Uterus (tissue), 4 donors: ENCODE results near the gene AUH. TPM values are rescaled to one million over a fixed set of nuclear protein-coding genes. Genes with fewer than 3 reads are reported as not detected.

Experiments used
- DNase-seq, 2 donors: peaks; one replicate each; pipeline ENCODE4 v3.0.0-alpha.2; 2019 to 2020
- H3K27ac ChIP-seq, 2 donors: fragments of 200-600 bp; sonication (generic); 1 replicate in 1 of 2; 2 replicates in 1 of 2; pipeline ENCODE4 v1.5.1; 2016 to 2018
- H3K27me3 ChIP-seq, 2 donors: fragments of 200-600 bp; sonication (generic); one replicate each; pipeline ENCODE4 v1.5.1; 2018 to 2019; ENCODE audit warnings: control low read depth in 1 of 2
- H3K36me3 ChIP-seq, 2 donors: fragments of 200-600 bp; sonication (generic); one replicate each; pipeline ENCODE4 v1.5.1; 2019; ENCODE audit warnings: control low read depth in 1 of 2
- H3K4me1 ChIP-seq, 2 donors: fragments of 200-600 bp; sonication (generic); one replicate each; pipeline ENCODE4 v1.5.1; 2018 to 2019; ENCODE audit warnings: control low read depth in 1 of 2
- H3K4me3 ChIP-seq, 2 donors: fragments of 200-600 bp; sonication (generic); 1 replicate in 1 of 2; 2 replicates in 1 of 2; pipeline ENCODE4 v1.5.1; 2018 to 2019; ENCODE audit warnings: mild to moderate bottlenecking in 1 of 2
- H3K9me3 ChIP-seq, 2 donors: fragments of 200-600 bp; sonication (generic); one replicate each; pipeline ENCODE4 v1.5.1; 2019; ENCODE audit warnings: control low read depth in 1 of 2
- CTCF ChIP-seq, 4 experiments: fragments of 200-600 bp in 2 of 4; fragments of 450-650 bp in 2 of 4; sonication (generic) in 2 of 4; IDR thresholded peaks; one replicate each; pipeline ENCODE4 v1.5.1; 2016 to 2019; ENCODE audit warnings: antibody characterized with exemption in 4 of 4, mild to moderate bottlenecking in 2 of 4, moderate library complexity in 1 of 4
- POLR2A ChIP-seq, 2 donors: fragments of 450-650 bp; IDR thresholded peaks; one replicate each; pipeline ENCODE4 v1.6.1; 2016; ENCODE audit warnings: antibody characterized with exemption in 2 of 2, mild to moderate bottlenecking in 1 of 2, moderate library complexity in 1 of 2
- intact Hi-C: fragments of 100-400 bp; cut with DNase I; formaldehyde crosslinking; loops from one replicate; pipeline ENCODE4 v1.15.1; 2023; ENCODE audit warnings: low total_unique reads
- total RNA-seq, 4 donors: library from RNA; depleted of rRNA in 3 of 4; stranded (reverse); fragments of >200 nt in 3 of 4; gene quantifications; one replicate each; pipeline versions ENCODE4 v1.1.0 to v1.2.4, GENCODE V29; 2014 to 2023
- donor health status: DM: yes; HTN: yes; CAD: no.

Gene AUH, protein sequence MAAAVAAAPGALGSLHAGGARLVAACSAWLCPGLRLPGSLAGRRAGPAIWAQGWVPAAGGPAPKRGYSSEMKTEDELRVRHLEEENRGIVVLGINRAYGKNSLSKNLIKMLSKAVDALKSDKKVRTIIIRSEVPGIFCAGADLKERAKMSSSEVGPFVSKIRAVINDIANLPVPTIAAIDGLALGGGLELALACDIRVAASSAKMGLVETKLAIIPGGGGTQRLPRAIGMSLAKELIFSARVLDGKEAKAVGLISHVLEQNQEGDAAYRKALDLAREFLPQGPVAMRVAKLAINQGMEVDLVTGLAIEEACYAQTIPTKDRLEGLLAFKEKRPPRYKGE
- total RNA-seq = 10 to 100 TPM in 3 of 4 donors, 1 to 10 TPM in 1; 4.4 to 36.7 (median 23.7) TPM

GRCh38 chr9:91361291-91362050, at the start of gene AUH:
Gene AUH, minus strand, starts transcription at chr9:91361918. Its CDS starts 29 bp downstream, at chr9:91361889.
- peak within 1 kb of the TSS; percentile 90 to 96 for H3K27ac ChIP-seq
- H3K4me1 ChIP-seq = peaks cover 0 to 3% of the 10 kb centered on the region in 2 donors
- H3K4me3 ChIP-seq = peak within 1 kb of the TSS; percentile 93 to 97
- intact Hi-C loops = no loop called here
- peak; percentile 79 to 85 for TF ChIP-seq POLR2A (IDR thresholded peaks at IDR 0.05)
- peak in 2 of 4 experiments; percentile 1 to 26 for TF ChIP-seq CTCF (IDR thresholded peaks at IDR 0.05)
- no peaks in the 10 kb centered on the region for H3K9me3 ChIP-seq
- no peaks in the 10 kb centered on the region for H3K36me3 ChIP-seq
- no peaks in the 10 kb centered on the region for H3K27me3 ChIP-seq
- DNase-seq = peak; percentile 80 to 92

DNA sequence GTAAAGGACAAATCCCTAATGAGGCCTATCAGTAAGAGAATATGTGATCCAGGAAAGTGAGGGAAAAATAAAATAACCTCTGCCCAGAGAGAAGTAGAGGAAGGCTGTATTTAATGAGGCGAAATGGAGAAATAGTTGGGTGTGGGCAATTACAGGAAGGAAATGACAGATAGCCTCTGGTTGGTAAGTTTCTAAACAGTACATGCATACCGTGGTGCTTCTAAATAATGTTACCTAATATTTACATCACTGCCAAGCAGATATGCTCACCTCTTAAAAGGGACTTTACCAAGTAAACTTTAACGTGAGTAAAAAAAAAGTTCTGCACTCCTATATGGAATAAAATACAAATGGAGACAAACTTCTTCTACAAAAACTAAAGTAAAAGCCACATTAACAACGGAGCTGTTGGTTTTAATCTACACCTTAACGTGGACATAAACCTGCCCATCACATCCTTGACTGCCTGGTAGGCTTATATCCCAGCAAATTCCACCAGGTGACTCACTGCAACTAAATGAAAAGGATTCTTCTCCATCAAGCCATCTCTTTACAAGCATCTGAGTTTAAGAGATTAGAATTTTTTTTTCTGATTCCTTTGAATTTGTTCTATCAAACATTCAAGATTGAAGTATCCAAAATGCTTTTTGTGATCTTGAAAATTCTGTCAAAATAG, 49.5 kb upstream of the AUH start:
- Histone ChIP-seq H3K36me3 (no peaks in the 10 kb centered on the region), H3K9me3 (no peaks in the 10 kb centered on the region), H3K27me3 (no peaks in the 10 kb centered on the region), H3K4me3 (no peak overlapping the region), H3K27ac (no peak overlapping the region), H3K4me1 (no peaks in the 10 kb centered on the region)
- no peak for DNase-seq
- TF ChIP-seq POLR2A (IDR thresholded peaks at IDR 0.05) = no peak
- no peak for TF ChIP-seq CTCF (IDR thresholded peaks at IDR 0.05)
- intact Hi-C loops = no loop called here

GRCh38 chr9:91410161-91410560, 48.4 kb upstream of the AUH start:
- TF ChIP-seq POLR2A (IDR thresholded peaks at IDR 0.05) (no peak), CTCF (IDR thresholded peaks at IDR 0.05) (no peak)
- H3K27me3 ChIP-seq = no peaks in the 10 kb centered on the region
- H3K36me3 ChIP-seq = no peaks in the 10 kb centered on the region
- no peaks in the 10 kb centered on the region for H3K4me1 ChIP-seq
- H3K9me3 ChIP-seq = no peaks in the 10 kb centered on the region
- intact Hi-C loops = no loop called here
- H3K4me3 ChIP-seq = no peak overlapping the region
- DNase-seq = no peak
- H3K27ac ChIP-seq = no peak overlapping the region

DNA sequence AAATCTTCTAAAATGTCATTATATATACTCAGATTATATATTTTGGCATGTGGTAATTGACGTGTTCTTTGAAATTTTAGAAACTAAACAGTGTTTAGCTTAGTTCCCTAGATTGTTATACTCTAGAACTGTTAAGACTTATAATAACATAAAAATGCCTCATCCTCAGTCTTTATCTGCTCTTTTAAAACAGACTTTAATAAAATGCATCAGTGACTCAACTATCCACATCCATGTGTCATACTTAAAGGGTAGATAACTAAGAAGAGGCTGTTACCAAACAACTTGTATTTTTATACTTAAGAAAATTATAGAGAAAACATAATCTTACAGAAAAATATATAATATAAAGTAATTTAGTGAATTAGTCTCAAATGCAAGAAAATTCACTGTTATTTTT, 46.8 kb upstream of the AUH start:
- intact Hi-C loops = no loop called here
- no peak overlapping the region for H3K27ac ChIP-seq
- no peaks in the 10 kb centered on the region for H3K9me3 ChIP-seq
- TF ChIP-seq POLR2A (IDR thresholded peaks at IDR 0.05) = no peak
- TF ChIP-seq CTCF (IDR thresholded peaks at IDR 0.05) = no peak
- H3K4me3 ChIP-seq = no peak overlapping the region
- no peaks in the 10 kb centered on the region for H3K36me3 ChIP-seq
- no peak for DNase-seq
- H3K27me3 ChIP-seq = no peaks in the 10 kb centered on the region
- H3K4me1 ChIP-seq = no peaks in the 10 kb centered on the region
